HG02938 (cell line): ENCODE data around the gene NFATC2IP.
A peak's percentile ranks its signal among the peaks of the same experiment; 100 is the strongest.

Source experiments
- ATAC-seq: cut with Tn5 transposase; IDR thresholded peaks from one replicate; pipeline ENCODE4 v1.9.1; 2021; ENCODE audit warnings: mild to moderate bottlenecking, moderate library complexity; ENCODE audit not compliant: unreplicated experiment

Gene NFATC2IP

GRCh38 chr16:28950648-28951409 lies at the start of gene NFATC2IP:
NFATC2IP (plus strand) TSS chr16:28950937; CDS start chr16:28951012, 75 bp downstream.
- peak; percentile 91 for ATAC-seq

- ATAC-seq = no peak
Measured at GRCh38 chr16:28901862-28902261, 48.9 kb upstream of the NFATC2IP start.

DNA sequence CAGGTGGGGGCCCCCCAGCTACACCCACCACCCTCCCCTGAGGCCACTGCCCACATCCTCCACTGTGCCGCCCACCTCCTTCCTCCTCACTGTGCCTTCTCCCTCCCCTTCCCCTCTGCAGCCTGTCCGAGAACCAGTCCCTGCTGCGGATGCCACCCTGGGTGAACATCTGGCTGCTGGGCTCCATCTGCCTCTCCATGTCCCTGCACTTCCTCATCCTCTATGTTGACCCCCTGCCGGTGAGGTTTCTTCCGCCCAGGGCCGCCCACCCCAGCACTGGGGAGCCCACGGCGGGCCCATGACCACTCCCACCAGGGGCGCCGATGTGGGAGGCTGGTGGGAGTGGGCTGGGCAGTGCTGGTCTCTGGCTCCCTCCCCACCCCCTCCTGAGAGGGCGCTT lies 47.8 kb upstream of the NFATC2IP start:
- ATAC-seq = no peak

DNA sequence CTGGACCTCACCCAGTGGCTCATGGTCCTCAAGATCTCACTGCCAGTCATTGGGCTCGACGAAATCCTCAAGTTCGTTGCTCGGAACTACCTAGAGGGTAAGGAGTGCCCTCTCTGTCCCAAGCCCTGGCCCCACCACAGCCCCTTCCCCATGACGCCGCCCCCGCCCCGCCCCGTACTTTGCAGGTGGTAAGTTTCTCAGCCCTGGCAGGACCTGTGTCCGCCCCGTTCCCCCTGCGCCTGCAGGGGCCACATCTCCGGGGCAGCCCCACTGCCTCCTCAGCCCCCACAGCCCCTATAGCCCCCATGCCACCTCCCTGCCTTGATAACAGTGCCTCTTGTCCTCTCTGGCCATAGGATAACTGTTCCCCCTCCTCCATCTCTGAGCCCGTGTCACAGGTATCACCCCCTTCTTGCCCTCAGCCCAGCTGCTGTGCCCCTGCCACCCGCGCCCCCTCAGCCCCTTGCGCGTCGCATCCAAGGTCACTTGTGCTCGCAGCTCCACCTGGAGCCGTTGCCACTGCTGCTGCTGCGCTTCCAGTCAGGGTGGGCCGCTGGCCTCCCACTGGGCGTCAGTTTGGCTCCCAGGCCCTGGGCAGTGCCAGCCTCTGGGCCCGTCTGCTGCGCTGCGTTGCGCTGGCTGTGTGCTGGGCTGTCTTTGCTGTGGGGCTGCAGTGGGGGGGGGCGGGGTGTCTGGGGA lies 47.2 kb upstream of the NFATC2IP start:
- no peak for ATAC-seq

- no peak for ATAC-seq
Measured at GRCh38 chr16:28904363-28904762, 46.4 kb upstream of the NFATC2IP start.

- no peak for ATAC-seq
Measured at GRCh38 chr16:28904828-28905227, 45.9 kb upstream of the NFATC2IP start.

- no peak for ATAC-seq
Measured at GRCh38 chr16:28905229-28905754, 45.4 kb upstream of the NFATC2IP start.

GRCh38 chr16:28905800-28906372 lies 44.9 kb upstream of the NFATC2IP start:
- ATAC-seq = no peak

DNA sequence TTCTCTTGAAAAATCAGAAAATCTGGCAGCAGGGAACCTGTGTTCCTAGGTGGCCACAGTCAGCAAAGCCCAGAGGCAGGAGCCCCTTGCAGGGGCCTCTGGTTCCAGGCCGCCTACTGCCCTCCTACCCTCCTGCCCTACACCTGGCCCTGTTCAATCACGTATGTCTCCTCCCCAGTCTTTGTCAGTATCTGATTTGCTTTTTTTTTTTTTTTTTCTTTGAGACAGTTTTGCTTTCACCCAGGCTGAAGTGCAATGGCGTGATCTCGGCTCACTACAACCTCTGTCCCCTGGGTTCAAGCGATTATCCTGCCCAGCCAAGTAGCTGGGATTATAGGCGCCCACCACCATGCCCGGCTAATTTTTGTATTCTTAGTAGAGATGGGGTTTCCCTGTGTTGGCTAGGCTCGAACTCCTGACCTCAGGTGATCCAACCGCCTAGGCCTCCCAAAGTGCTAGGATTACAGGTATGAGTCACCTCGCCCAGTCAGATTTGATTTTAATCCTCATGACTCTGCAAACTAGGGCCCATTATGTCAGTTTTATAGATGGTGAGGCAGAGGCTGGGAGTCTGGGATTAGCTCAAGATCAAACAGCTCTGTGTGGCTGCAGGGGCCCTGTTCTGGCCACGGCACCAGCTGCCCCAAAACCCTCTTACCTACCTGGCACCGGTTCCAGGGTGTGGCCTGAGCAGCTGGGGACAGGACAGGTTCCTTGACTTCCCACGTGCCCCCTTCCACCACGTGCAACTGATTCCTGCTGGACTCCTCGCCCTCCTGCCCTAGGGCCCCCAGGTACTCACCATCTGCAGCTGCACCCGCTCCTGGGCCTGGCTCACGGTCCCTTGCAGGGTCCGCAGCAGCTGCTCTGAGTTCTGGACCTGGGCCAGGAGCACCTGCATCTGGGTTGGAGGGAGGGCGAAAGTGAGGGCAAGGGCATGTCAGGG lies 40.4 kb upstream of the NFATC2IP start:
- no peak for ATAC-seq

- ATAC-seq = no peak
Measured at GRCh38 chr16:28912558-28912957, 38.2 kb upstream of the NFATC2IP start.

GRCh38 chr16:28913946-28914724 lies 36.6 kb upstream of the NFATC2IP start:
- no peak for ATAC-seq

- ATAC-seq = no peak
Measured at GRCh38 chr16:28915181-28915580, 35.6 kb upstream of the NFATC2IP start.

- no peak for ATAC-seq
Measured at GRCh38 chr16:28917095-28917494, 33.6 kb upstream of the NFATC2IP start.

GRCh38 chr16:28918698-28919097 lies 32.0 kb upstream of the NFATC2IP start:
- no peak for ATAC-seq

DNA sequence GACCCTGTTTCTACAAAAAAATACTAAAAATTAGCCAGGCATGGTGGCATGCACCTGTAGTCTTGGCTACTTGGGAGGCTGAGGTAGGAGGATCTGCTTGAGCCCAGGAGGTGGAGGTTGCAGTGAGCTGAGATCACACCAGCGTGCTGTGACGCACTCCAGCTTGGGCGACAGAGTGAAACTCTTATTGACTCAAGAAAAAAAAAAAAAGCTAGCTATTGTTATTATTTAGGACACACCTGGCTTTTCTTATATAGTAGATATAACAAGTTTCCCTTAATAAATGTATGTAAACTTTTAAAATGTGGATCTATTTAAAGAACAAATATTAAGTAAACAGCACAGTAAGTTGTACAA lies 27.5 kb upstream of the NFATC2IP start:
- no peak for ATAC-seq

DNA sequence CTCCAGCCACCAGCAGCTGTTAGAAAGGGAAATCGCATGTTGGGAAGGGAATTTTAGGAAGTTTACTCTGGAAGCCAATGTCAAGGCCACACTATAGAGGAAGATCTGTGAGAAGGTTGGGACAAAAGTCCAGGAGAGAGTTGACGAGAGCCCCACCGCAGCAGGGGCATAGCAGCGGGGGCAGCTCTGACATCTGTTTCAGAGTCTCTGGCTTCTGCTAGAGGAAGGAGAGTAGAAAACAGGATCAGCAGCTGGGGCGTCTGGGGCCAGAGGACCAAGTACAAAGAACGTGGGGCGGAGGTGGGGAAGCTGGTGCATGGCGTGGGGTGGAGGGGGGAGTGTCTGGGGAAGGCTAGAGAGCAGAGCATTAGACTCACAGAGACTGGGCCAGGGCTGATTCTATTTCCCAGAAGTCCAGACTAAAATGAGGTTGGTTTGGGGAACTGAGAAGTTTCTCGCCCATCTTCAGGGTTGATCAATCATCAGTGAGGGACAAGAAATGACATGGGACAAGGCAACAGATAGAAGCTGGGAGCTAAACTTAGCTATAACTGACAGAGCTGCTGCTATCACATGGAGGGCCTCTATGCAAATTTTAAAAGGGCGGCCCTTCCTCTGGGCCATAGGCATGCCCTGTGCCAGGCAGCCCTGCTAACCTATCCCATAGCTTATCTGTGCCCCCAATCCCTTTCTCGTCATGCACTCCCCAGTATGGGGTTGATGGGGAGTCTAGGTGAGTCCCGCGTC lies 26.9 kb upstream of the NFATC2IP start:
- ATAC-seq = peak; percentile 52

GRCh38 chr16:28924399-28924761 lies 26.4 kb upstream of the NFATC2IP start:
- no peak for ATAC-seq

DNA sequence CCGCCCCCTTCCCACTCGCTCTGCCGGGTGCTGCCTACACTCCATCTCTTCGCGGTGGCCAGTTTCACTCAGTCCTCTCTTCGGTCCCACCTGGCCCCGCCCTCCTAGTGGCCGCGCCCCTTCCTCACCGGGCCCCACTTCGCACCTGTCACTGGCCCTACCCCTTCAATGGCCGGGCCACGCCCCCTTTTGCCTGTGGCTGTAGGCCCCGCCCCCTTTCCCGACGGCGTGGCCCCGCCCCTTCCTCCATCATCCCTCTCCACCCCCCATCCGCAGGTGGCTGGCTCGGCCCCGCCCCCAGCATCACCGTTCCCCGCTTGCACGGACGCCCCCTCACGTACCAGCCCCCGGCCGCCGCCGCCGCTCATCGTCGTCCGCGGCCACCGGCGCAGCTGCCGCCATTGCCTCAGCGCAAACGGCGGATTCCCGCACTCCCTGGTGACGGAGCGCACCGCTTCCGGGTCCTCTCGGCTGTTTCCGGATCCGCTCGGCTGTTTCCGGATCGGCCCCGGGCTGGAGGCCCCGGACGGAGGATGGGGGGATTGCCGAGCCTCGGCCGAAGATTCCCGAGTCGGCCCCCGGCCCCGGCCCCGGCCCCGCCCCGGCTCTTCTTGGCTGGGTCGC lies 25.9 kb upstream of the NFATC2IP start, which contains the start of gene RABEP2:
Gene RABEP2 (minus strand): TSS at position 477 of the 624 bp plus-strand sequence. CDS start 75 bp downstream, at position 402.
- peak; percentile 48 for ATAC-seq
